NCI-H2029 (cell line): ENCODE results near the gene HOXA11.

Experiments
- DNase-seq: peaks from one replicate; lab custom pipeline; 2025; lab: John Stamatoyannopoulos, UW

HOXA11 gene

GRCh38 chr7:27180431-27181420 is 4.3 kb downstream of the HOXA11 start:
- DNase-seq = no peak

GRCh38 chr7:27179503-27180430 is 5.3 kb downstream of the HOXA11 start:
- DNase-seq = no peak

- DNase-seq = no peak
These were observed 6.0 kb downstream of the HOXA11 start for GRCh38 chr7:27179030-27179429.

- DNase-seq = no peak
These were observed 6.7 kb downstream of the HOXA11 start for GRCh38 chr7:27178366-27178765.

- DNase-seq = no peak
These were observed 7.2 kb downstream of the HOXA11 start for GRCh38 chr7:27177795-27178320.

- no peak for DNase-seq
These were observed 7.9 kb downstream of the HOXA11 start for GRCh38 chr7:27176962-27177794.

GRCh38 chr7:27176524-27176845 is 8.5 kb downstream of the HOXA11 start:
- DNase-seq = no peak

GRCh38 chr7:27175626-27176523 is 9.2 kb downstream of the HOXA11 start:
- no peak for DNase-seq

GRCh38 chr7:27174874-27175625 is 10.0 kb downstream of the HOXA11 start:
- DNase-seq = no peak

- DNase-seq = no peak
These were observed 10.8 kb downstream of the HOXA11 start, which contains the start of gene HOXA10 for GRCh38 chr7:27173956-27174873. Gene HOXA10 (minus strand): TSS chr7:27174320. CDS start chr7:27174306, 14 bp downstream.

GRCh38 chr7:27173511-27173955 is 11.5 kb downstream of the HOXA11 start:
- no peak for DNase-seq

GRCh38 chr7:27172823-27173510 is 12.1 kb downstream of the HOXA11 start:
- no peak for DNase-seq

GRCh38 chr7:27172315-27172774 is 12.7 kb downstream of the HOXA11 start:
- no peak for DNase-seq

- no peak for DNase-seq
These were observed 13.3 kb downstream of the HOXA11 start for GRCh38 chr7:27171637-27172314.

GRCh38 chr7:27171325-27171636 is 13.8 kb downstream of the HOXA11 start:
- DNase-seq = no peak

GRCh38 chr7:27170426-27171324 is 14.4 kb downstream of the HOXA11 start:
- DNase-seq = no peak
